ENCODE results near the gene ATP6V1B1.

DNA sequence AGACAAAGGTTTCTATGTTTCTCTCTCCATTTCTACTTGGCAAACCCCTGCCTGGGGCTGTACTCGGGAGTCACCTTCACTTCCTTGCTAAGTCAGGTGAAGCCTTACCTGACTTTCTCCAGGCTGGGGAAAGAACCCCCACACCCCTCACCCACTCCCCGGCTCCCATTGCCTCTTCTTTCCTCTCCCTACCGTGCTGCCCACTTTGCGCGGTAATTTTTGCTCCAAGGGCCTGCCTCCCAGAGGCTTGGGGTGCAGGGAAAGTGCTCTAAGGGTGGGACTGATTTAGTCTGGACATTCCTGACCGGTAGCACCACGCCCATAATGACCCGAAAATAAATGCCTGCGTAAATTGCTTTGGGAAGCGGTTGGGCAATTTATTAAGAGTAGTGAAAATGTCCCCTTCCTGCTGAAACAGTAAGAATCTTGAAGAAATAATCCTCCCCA, 49.1 kb upstream of the ATP6V1B1 start:
- TF ChIP-seq, protein P1, sequence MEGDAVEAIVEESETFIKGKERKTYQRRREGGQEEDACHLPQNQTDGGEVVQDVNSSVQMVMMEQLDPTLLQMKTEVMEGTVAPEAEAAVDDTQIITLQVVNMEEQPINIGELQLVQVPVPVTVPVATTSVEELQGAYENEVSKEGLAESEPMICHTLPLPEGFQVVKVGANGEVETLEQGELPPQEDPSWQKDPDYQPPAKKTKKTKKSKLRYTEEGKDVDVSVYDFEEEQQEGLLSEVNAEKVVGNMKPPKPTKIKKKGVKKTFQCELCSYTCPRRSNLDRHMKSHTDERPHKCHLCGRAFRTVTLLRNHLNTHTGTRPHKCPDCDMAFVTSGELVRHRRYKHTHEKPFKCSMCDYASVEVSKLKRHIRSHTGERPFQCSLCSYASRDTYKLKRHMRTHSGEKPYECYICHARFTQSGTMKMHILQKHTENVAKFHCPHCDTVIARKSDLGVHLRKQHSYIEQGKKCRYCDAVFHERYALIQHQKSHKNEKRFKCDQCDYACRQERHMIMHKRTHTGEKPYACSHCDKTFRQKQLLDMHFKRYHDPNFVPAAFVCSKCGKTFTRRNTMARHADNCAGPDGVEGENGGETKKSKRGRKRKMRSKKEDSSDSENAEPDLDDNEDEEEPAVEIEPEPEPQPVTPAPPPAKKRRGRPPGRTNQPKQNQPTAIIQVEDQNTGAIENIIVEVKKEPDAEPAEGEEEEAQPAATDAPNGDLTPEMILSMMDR (IDR thresholded peaks at IDR 0.05): no peak
- no peak for TF ChIP-seq POLR2A (IDR thresholded peaks at IDR 0.05)
